Vagina (tissue), 2 donors: ENCODE measurements around the gene SRRD.

Experiments used
- CTCF ChIP-seq, 3 experiments: fragments of 450-650 bp in 2 of 3; fragments of 200-600 bp in 1 of 3; sonication (generic) in 1 of 3; IDR thresholded peaks; one replicate each; pipeline ENCODE4 v1.5.1; 2017 to 2019; ENCODE audit warnings: antibody characterized with exemption in 3 of 3, mild to moderate bottlenecking in 2 of 3, moderate library complexity in 2 of 3
- POLR2A ChIP-seq, 2 donors: fragments of 450-650 bp; IDR thresholded peaks; one replicate each; pipeline ENCODE4 v1.6.1; 2017; ENCODE audit warnings: antibody characterized with exemption in 2 of 2, mild to moderate bottlenecking in 2 of 2, moderate library complexity in 2 of 2

GRCh38 chr22:26489447-26490036 lies 5.9 kb downstream of the SRRD start:
- TF ChIP-seq CTCF (IDR thresholded peaks at IDR 0.05) (no peak), POLR2A (IDR thresholded peaks at IDR 0.05) (no peak)
